GM21723 (cell line): ENCODE measurements around the gene NPEPL1.
"Not testable (repeated sequence)": the region's sequence is repeated elsewhere in the genome, so short reads cannot be mapped to it uniquely, and the experiment has no call there.

ENCODE experiments used
- ATAC-seq: cut with Tn5 transposase; IDR thresholded peaks from one replicate; pipeline ENCODE4 v1.9.1; 2021; ENCODE audit warnings: mild to moderate bottlenecking, moderate library complexity; ENCODE audit not compliant: unreplicated experiment

The NPEPL1 gene

DNA sequence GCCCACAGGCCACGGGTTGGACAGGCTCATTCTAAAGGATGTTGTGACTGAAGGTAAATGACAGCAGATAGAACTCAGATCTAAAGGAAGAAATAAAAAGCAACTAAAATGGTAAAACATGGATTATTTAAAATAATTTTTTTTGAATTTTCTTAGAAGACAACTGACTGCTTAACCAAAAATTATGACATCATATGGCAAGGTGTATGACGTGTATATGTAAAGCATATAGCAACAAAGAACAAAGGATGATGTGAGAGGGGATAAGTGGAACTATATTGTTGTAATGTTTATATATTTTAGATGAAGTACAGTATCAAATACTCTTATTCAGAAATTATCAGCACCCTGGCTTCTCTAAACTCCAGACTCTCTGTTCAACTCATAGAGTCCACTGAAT, 38.6 kb downstream of the NPEPL1 start:
- no peak for ATAC-seq

DNA sequence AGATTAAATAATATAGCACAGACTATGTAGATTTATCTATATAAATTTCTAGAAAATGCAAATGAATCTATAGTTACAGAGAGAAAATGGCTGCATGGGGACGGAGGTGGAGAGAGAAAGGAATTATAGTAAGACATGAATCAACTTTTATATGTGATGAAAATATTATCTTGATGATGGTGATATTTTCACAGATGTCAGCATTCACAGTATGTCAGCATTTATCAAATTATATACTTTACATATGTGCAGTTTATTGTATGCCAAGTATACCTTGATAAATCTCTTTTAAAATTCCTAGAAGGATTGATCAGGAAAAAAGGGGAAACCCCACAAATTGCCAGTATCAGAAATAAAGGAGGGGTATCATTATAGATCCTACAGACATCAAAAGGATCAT, 44.6 kb downstream of the NPEPL1 start:
- ATAC-seq: no peak

DNA sequence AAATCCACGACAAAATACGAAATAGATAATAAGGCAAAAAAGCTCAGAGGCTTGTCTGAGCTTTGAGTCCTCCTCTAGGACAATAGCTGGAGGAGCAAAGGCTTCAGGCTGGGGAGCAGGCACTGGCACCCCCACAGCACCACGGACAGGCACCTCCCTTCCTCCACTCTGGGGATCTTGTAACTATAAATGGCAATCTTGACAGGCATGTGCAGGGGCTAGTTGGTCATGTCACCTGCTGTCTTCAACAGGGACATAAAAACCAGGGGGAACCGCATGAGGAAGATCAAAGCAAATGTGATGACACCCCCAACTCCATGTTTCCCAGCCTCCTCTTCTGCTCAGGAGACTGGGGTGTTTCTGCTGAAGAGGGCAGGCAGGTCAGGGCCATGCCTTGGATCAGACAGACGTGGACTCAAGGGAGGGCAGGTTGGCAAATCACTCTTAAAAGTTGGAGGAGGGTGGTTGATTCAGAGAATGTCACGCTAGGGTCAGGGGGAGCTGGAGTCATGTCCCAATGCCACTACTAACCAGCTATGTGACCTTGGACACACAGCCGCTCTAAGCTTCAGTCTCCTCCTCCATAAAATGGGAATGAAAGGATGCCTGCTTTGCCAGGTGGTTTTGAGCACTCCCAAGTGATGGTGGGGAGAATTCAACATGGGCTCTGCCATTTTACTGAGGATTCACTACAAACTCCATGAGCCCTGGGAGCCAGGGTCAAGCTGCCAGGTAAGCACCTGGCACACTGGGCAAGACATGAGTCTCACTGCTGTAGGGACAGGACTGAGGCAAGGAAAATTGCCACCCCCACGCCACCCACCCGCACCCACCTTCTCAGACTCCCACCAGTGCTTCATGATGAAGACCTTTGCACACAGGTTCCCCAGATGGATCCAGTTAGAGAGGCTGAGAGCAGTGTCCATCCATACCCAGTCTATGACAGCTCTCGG, 48.0 kb downstream of the NPEPL1 start:
- no peak for ATAC-seq

DNA sequence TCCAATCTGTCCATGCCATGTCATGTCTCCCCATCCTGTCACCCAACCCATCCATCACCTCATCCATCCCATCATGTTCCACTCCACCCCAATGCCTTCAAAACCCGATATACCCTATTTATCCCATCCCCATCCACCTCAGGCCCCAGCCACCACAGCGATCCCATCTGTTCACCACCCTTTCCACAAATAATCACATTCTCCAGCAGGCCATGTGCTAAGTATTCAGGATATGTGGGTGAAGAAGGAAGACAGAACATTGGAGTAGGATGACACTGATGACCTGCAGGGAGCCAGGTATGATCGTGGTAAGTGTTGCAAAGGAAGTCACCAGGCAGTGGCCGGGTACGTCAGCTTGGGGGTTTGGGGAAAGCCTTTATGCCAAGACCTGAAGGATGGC, 48.8 kb downstream of the NPEPL1 start:
- ATAC-seq: no peak

DNA sequence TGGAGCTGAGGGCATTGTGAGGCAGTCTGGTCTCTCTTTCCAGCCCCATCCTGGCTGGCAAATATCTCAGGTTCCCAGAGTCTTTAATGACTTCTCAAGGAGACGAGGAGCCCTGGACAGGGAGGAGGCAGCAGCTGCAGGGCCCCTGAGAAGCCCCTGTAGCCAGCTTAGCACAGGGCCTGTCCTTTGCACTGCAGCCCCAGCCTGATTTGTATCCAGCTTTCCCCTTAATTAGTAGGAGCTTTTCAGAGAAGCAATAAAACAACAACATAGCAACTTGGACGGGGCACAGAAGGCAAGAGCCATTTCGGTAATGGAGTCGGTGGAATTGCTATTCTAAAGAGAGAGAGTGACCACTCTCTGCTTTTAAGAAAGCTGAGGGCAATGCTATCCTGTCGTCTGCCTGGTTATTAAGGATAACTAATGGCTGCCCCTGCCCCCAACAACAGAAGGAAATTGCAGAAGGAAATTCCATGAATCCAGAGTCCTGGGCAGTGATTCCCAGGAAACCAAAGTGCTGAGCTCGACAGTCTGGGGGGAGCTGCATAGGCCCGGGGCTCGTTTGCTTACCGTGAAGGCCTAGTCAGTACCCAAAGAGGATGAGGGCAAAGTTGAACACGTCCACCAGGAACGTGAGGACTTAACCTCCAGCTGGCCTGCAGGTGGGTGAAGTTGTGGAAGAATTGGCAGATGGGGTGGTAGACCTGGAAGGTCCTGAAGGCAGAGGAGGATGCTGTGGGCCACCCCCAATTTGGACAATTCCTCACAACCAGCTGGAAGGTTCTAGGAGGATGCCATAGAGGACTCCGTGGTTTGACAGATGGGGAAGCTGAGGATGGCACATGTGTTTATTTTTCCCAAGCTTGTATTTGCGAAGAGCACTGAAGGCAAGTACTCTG, 50.3 kb downstream of the NPEPL1 start:
- no peak for ATAC-seq

DNA sequence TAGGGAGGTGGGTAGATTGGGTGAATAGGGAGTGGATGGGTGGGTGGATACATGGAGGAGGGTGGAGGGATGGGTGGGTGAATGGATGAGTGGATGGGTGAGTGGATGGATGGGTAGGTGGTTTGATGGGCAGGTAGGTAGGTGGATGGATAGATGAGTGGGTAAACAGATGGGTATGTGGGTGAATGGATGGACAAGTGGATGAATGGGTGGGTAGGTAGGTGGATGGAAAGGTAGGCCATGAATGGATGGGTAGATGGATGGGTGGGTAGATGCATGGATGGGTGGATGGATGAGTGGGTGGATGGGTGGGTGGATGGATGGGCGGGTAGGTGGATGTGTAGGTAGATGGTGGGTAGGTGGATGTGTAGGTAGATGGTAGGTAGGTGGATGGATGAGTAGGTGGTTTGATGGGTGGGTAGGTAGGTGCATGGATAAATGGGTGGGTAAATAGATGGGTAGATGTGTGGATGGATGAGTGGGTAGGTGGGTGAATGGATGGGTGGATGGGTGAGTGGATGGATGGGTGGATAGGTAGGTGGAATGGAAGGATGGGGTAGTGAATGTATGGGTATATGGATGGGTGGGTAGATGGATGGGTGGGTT, 51.4 kb downstream of the NPEPL1 start:
- no peak for ATAC-seq

DNA sequence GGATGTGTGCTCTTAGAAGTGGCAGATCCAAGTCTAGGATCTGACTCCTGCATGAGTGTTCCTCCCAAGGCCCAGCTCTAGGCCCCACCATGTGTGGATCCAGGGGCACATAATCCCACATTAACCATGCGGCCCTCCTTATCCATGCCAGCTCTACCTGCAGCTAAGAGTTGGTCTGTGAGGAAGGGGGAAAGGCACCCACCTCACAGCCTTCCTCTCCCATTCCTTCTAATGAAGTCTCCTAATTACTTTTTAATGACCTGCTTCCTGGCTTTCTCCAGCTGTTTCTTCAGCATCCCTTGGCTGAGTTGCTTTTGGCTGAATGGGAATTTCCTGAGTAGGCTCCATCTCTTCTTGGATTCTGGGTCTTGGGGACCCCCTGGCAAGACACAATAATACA, 52.2 kb downstream of the NPEPL1 start:
- no peak for ATAC-seq

DNA sequence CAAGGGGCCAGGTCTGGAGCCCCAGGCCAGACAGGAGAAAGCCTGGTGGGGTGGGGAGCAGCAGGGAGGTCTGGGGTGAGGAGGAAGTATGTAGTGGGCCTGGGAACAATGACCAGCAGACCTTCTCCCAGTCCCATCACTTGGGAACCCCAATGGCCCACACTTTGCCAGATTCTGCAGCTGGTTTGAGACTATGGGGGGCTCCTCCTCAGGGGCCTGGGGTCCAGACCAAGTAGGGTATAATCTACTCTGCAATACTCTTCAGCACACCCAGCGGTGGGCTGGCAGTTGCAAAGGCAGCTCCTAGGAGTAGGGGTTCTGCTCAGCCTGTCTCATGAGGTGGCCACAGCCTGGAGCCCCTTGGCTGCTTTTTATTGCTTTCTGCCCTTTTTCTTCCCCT, 52.8 kb downstream of the NPEPL1 start:
- no peak for ATAC-seq

DNA sequence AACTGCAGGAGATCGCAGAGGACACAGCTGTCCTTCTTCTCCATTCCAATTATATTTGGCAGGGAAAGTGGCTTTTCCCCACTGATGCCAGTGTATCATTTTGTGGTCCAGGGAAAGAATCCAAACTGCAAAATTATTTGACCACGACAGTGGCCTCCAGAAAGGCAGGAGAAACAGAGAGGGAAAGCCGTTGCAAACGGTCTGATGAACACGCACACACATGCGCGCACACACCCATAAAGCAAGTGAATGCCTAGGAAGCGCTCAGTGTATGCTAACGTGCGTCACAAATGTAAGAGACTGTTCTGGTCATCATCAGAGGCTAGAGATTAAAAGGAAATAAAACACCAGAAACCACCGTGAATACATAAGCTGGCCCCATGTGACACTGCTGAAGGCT, 54.0 kb downstream of the NPEPL1 start:
- no peak for ATAC-seq

DNA sequence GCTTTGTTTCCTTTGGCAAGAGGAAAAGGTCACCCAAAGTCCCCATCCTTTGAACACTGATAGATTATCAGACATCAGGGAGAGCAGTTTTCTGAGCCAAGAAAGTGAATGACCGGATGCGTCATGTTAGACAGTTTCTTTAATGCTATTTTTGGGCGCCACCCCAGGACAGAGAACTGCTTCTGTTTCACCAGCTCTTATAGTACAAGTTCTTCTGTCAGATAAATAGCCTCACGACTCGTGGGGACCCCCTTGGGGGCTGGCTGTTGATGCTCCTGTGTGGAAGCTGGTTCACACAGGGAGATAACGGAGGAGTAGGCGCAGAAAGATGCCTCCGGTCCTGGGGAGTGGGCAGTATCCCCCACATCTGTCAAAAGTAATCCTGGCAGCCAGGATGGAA, 54.6 kb downstream of the NPEPL1 start:
- ATAC-seq: no peak

DNA sequence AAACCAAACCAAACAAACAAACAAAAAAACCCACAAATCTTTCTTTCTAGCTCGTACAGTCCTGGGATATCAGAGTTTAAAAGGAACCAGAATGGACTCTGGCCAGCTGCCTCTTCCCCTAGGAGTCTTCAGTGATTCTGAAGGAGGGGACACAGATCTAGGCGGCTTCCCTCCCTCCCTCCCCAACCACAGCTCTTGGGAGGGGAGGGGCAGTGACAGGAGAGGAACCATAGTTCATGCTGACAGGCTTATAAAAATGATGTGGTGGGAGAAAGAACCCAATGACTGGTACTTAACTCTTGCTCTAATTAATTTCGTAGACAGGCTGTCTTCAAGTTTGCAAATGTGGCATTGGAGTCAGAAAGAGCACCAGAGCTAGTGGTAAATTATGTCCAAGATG, 56.0 kb downstream of the NPEPL1 start:
- no peak for ATAC-seq

DNA sequence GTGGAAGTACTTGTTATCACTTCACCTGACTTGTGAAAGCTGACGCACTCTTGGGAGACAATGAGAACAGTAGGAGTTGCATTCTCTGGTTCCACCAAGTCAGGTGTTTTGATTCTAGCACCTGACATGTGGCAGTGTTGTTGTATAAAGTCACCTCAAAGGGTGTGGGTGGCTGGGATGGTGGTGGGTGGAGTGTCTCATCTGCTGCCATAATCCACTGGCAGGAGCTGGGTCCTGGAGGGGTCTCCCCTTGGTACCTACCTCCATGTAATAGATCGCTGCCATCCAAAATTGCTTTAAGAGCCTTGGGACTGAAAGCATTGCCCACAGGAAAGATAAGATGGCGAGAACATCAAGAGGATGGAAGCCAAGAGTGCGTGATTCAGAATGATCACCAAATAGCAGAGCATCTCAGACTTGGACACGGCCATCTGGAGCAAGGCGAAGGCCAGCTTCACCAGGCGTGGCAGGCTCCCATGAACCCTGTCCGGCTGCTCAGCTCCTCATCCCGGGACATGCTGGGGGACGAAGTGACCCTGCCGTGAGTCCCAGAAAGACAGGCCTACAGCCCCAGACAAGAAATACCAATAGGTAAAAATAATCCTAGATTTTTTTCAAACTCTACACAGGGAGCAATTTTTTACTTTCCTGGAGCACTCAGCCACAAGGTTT, 56.6 kb downstream of the NPEPL1 start:
- ATAC-seq: no peak

DNA sequence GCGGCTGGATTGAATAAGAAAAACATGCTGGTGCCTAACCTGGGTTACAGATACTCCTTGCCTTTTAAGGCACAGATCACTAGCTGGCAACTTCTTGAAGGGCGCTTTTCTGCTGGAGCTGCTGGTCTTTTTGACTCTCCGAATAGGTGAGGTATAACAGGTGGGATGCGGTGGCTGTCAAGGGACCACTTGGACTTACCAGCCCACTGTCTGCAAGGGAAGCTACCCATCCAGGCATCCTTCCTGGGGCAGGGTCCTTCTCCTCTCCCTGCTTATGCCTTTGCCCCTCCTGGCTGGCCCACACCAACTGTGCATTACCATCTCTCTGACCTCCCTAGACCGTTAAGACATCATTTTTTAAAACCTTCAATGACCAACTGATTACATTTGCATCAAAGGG, 57.4 kb downstream of the NPEPL1 start:
- no peak for ATAC-seq

DNA sequence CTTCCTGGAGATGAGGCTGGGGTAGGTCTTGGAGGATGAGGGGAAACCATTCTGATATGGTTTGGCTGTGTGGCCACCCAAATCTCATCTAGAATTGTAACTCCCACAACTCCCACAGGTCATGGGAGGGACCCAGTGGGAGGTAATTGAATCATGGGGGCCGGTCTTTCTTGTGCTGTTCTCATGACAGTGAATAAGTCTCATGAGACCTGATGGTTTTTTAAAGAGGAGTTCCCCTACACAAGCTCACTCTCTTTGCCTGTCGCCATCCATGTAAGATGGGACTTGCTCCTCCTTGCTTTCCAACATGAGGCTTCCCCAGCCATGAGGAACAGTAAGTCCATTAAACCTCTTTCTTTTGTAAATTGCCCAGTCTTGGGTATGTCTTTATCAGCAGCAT, 58.1 kb downstream of the NPEPL1 start:
- not testable (repeated sequence) for ATAC-seq

DNA sequence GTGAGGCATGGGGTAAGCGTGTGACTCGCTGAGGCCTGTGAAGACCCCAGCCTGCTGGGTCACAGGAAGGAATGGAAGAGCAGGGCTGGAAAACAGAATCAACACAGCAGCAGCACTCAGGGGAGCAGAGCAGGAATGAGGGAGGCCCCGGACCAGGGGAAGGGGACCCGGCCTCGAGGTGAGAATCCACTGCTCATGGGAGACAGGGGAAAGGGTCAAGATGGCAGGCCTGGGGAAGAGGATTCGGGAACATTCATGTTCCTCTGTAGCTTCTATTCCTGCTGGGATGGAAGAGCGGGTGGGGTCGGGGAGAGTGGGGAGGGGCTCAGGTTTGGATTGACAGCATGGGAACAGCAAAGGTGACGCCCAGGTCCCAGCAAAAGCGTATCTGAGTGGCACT, 59.4 kb downstream of the NPEPL1 start:
- ATAC-seq: no peak

DNA sequence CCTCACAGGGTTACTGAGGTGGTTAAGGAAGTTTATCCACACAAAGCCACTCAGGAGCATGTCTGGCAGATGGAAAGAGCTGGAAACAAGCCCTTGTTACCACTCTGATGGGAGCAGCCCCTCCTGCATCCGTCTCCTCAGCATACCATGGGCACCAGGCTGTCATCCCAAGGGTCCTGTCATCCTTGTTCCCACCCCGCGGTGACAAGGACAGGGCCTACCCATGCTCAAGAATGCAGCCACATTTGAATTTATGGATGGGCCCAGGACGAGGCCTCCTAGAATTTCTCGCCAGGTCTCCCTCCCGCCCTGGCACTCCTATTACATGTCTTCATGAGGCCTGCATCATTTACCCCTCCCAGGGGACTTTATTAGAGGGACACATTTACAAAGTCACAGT, 60.0 kb downstream of the NPEPL1 start:
- ATAC-seq: no peak

DNA sequence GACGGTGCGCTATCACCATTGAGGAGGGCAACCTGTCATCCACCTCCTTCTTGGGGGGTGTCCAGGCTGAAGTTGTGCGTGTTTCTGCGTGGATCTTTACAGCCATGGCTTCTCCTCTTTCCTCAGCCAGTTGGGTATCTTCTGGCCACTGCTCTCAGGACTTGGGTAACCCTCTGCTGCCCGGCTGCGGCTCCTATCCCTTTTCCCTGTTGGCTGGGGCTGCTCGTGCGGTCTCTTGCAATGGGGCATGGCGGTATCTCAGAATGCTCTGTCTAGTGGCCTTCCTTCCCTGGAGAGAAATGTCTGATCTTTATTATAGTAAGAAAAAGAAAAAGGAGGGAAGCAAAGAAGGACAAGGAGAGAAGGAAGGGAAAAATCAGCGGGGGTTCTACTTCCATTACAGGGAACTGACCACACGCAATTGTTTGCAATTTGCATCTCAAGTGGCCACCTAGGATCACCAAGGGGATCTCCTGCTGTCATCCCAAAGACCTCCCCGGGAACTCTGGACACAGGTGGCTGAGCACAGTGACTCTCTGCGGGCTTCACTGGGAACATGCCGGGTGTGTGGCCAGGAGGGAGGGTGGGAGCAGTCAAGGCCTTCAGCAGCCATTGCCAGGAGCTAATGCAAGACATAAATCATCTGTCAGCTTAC, 60.8 kb downstream of the NPEPL1 start:
- no peak for ATAC-seq

DNA sequence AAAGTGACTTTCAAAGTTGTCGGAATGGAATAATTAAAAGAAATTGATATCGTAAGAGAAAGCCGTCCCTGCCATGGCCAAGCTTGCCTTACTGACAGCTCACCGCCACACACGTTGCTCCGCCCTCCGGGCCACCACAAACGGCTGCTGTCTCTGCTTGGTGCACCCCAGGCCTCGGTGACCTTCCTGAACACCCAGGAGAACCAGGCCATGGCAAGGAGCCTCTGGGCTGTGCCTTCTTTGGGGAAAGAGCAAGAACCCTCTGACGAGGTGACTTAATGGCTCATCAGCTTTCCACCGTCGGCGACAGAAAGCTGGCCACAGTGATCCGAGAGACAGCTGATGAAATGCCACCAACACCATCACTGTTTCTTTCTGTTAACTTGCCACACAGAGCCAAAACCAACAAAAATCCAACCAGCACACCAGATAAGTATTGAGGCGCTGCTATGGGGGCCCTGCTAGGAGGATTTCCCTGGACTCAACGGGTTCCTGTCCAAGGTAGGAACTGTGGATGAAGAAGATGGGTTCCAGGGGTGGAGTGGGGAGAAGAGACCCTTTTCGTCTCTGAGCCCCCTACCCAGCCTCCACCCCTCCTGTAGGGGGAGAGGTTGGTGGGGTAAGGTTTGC, 61.4 kb downstream of the NPEPL1 start:
- ATAC-seq: no peak

DNA sequence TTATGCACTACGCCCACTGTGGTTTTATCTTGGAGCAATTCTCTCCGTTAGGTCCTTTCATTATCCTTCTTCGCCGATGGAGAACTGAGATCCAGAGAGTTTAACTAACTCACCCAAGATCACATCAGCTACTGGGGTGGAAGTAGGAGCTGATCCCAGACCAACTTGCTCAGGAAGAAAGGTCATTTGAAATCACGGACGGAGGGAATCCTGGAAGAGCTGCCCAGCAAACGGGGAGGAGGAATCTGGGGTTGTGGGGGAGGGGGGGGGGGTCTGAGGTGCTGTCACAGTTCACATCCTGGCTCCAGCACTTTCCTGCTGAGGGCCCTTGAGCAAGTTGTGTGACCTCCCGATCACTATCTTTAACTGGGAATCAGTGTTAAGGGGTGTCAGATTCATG, 62.0 kb downstream of the NPEPL1 start:
- no peak for ATAC-seq
